Smooth muscle cell of the brain vasculature (primary cell): ENCODE measurements around the gene ZBTB12.
"Not testable (repeated sequence)": the region's sequence is repeated elsewhere in the genome, so short reads cannot be mapped to it uniquely, and the experiment has no call there.

ENCODE experiments used
- DNase-seq: peaks from one replicate; pipeline ENCODE4 v3.0.0-alpha.2; 2012; ENCODE audit warnings: low read depth, low spot score

ZBTB12 gene, protein sequence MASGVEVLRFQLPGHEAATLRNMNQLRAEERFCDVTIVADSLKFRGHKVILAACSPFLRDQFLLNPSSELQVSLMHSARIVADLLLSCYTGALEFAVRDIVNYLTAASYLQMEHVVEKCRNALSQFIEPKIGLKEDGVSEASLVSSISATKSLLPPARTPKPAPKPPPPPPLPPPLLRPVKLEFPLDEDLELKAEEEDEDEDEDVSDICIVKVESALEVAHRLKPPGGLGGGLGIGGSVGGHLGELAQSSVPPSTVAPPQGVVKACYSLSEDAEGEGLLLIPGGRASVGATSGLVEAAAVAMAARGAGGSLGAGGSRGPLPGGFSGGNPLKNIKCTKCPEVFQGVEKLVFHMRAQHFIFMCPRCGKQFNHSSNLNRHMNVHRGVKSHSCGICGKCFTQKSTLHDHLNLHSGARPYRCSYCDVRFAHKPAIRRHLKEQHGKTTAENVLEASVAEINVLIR

GRCh38 chr6:31901953-31902643 lies at the start of gene ZBTB12:
Gene ZBTB12, minus strand, starts transcription at chr6:31902086. Its CDS starts 781 bp downstream, at chr6:31901305.
- DNase-seq = peak; percentile 91

DNA sequence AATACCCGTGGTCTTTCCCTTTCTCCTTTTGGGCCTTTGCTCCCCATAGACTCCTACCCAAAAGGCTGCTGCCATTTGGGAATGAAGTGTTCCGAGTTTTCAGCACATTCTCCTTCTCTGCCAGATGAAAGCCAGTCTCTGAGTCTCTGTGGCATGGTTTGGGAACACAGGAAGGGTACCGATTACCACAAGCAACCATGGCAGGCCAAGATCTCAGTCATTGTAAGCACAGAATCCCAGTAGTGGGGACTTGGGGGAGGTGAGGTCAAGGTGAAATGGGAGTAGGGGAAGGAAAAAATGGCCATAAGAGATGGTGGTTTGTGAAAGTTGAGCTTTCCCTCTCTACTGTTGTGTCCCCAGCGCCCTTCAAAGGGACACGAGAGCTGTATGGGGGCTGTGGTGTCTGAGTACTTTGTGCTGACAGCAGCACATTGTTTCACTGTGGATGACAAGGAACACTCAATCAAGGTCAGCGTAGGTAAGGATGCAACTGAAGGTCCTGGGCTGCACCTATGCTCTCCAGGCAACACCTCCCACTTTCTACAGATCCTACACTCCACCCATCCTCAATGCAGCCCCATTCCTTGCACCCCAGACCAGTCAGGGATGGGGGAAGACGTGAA lies 48.2 kb upstream of the ZBTB12 start:
- DNase-seq = no peak

DNA sequence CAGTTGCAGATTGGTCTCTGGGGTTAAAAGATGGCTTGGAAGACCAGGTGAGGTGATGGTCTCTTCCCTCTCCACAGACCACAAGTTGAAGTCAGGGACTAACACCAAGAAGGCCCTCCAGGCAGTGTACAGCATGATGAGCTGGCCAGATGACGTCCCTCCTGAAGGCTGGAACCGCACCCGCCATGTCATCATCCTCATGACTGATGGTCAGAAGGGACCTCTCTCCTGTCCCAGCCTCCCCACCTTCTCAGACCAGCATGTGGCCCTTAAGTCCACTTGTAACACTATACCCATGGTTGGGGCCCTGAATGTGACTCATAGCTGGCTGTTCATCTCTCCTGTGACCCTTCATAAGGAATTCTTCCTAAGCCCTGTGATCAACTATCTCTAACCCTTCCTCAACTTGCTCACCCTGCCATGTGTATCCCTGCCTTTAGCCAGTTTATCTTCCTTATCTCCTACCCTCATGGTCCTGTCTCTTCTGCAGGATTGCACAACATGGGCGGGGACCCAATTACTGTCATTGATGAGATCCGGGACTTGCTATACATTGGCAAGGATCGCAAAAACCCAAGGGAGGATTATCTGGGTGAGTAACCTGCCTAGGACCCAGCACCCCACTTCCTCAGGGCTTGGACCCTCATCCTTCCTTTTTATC lies 47.0 kb upstream of the ZBTB12 start:
- DNase-seq = no peak

DNA sequence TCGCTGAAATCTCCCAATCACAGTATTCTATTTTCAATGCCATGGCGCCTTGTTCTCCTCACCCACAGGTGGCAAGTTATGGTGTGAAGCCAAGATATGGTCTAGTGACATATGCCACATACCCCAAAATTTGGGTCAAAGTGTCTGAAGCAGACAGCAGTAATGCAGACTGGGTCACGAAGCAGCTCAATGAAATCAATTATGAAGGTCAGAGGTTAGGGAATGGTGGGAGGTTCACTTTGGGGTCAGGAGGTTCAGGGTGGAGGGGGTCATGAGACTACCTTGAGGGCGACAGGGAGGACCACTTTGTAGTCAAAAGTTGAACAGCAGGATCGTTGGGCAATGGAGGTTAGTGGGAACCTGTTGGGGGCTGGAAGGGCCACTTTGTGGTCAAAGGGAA lies 46.4 kb upstream of the ZBTB12 start:
- DNase-seq = no peak

DNA sequence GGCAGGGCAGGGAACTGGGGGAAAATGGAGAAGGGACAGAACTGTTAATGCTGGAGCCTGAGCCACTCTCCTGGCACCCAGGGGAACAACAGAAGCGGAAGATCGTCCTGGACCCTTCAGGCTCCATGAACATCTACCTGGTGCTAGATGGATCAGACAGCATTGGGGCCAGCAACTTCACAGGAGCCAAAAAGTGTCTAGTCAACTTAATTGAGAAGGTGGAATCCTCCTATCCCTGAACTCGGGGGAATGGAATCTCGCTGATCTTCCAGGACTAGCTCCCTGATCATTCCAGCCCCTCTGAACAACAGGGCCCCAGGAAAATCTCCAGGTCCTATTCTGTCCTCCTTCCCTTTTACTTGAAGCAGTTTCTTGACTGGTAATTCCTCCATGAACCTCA lies 46.0 kb upstream of the ZBTB12 start:
- DNase-seq = no peak

- no peak for DNase-seq
These were observed 45.3 kb upstream of the ZBTB12 start for GRCh38 chr6:31947070-31947675.

GRCh38 chr6:31946370-31946885 lies 44.5 kb upstream of the ZBTB12 start:
- no peak for DNase-seq

GRCh38 chr6:31945507-31946369 lies 43.9 kb upstream of the ZBTB12 start, which contains the start of gene CFB:
Gene CFB, plus strand, starts transcription at chr6:31946095. Its CDS starts 127 bp downstream, at chr6:31946222.
- DNase-seq = peak; percentile 26

DNA sequence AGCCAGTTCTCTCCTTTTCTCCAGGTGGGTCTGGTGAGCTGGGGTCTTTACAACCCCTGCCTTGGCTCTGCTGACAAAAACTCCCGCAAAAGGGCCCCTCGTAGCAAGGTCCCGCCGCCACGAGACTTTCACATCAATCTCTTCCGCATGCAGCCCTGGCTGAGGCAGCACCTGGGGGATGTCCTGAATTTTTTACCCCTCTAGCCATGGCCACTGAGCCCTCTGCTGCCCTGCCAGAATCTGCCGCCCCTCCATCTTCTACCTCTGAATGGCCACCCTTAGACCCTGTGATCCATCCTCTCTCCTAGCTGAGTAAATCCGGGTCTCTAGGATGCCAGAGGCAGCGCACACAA lies 43.2 kb upstream of the ZBTB12 start:
- DNase-seq = no peak

DNA sequence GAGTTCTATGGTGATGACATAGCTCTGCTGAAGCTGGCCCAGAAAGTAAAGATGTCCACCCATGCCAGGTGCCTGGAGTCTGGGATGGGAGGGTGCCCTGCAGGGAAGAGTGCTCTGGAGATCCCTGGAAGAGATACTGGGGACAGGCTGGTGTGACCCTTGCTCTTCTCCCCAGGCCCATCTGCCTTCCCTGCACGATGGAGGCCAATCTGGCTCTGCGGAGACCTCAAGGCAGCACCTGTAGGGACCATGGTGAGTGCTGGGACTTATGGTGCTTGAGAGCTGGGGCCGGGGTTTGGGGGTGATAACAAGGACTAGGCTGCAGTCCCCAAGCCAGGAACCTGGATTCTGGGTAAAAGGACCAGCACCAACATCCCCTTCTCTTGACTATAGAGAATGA lies 41.9 kb upstream of the ZBTB12 start:
- no peak for DNase-seq

DNA sequence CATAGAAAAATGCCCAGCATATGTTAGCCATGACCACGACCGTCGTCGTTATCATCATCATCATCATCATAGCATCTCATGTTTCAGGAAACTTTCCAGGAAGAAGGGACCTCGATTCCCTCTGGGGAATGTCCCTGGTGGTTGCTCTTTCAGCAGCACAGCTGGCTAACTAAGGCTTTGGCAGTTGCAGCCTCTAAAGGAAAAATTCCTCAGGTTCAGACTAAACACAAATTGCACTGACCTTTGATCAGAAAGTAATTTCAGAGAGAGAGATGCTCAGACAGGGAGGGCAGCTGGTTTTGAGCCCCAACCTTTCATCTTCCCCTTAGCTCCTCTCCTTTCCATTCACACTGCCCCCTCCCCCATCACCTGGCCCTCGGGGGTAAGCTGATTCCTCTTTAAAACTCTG lies 38.4 kb upstream of the ZBTB12 start:
- DNase-seq = no peak

GRCh38 chr6:31935823-31936222 lies 33.9 kb upstream of the ZBTB12 start:
- DNase-seq = no peak

DNA sequence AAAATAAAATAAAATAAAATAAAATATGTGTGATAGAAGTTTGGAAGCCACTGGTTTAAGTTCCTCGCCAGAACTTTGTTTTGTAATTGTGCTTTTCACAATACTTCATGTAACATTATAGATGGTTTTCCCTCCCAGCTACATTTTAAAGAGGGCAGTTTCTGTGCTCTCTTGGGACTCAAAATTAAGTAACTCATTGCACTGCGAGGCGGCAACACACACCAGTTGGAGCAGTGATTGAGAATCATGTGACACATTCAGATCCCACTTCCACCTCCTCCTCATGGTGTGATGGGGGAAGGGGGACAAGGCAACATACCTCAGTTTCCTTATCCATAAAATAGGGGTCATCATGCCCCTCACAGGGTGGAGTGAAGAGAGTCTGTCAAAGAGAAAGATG lies 33.1 kb upstream of the ZBTB12 start:
- no peak for DNase-seq

DNA sequence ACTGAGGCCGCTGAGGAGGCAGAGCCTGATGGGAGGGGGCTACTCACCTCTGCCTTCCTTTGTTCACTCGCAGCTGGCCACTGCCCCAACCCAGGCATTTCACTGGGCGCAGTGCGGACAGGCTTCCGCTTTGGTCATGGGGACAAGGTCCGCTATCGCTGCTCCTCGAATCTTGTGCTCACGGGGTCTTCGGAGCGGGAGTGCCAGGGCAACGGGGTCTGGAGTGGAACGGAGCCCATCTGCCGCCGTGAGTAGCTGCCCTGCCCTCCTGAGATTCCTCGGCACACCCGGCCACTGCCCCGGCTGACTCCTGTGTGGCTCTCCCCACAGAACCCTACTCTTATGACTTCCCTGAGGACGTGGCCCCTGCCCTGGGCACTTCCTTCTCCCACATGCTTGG lies 31.7 kb upstream of the ZBTB12 start:
- no peak for DNase-seq

DNA sequence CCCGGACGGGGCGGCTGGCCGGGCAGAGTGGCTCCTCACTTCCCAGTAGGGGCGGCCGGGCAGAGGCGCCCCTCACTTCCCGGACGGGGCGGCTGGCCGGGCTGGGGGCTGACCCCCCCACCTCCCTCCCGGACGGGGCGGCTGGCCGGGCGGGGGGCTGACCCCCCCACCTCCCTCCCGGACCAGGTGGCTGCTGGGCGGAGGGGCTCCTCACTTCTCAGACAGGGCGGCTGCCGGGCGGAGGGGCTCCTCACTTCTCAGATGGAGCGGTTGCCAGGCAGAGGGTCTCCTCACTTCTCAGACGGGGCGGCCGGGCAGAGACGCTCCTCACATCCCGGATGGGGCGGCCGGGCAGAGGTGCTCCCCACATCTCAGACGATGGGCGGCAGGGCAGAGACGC lies 30.3 kb upstream of the ZBTB12 start:
- DNase-seq = not testable (repeated sequence)

GRCh38 chr6:31930962-31931361 lies 29.1 kb upstream of the ZBTB12 start:
- DNase-seq = no peak

DNA sequence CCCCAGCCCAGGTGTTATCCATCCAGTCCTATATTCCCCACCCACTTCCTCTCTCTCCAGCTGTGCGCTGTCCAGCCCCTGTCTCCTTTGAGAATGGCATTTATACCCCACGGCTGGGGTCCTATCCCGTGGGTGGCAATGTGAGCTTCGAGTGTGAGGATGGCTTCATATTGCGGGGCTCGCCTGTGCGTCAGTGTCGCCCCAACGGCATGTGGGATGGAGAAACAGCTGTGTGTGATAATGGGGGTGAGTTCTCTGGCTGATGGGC lies 26.7 kb upstream of the ZBTB12 start:
- DNase-seq = no peak

DNA sequence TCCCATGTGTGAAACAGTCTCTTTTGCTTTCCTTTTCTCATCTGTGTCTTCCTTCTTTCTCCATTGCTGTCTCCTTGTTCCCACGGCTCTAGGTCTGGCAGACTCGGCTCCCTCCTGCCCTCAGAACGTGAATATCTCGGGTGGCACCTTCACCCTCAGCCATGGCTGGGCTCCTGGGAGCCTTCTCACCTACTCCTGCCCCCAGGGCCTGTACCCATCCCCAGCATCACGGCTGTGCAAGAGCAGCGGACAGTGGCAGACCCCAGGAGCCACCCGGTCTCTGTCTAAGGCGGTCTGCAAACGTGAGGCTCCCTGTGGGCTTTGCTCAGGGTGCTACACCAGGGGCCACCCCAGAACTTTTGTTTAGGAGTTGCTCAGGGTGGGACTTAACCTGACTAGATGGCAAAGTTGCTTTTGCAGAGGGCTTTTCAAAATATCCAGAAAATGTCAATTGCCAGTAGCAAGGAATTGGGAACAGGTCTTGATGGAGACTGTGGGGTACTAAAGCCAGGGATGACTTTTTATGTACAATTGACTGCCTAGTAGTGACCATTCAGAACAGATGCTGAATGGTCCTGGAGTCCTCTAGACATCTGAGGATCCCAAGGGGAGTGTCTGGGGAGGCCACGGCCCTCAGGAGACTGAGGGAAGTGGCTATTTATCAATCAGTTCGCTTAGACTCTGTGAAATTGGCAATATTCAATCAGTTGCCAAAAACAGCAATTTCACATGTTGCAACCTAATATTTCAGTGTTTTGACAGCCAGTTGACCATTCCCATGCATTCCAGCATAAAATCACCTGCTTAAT lies 26.2 kb upstream of the ZBTB12 start:
- DNase-seq = no peak

DNA sequence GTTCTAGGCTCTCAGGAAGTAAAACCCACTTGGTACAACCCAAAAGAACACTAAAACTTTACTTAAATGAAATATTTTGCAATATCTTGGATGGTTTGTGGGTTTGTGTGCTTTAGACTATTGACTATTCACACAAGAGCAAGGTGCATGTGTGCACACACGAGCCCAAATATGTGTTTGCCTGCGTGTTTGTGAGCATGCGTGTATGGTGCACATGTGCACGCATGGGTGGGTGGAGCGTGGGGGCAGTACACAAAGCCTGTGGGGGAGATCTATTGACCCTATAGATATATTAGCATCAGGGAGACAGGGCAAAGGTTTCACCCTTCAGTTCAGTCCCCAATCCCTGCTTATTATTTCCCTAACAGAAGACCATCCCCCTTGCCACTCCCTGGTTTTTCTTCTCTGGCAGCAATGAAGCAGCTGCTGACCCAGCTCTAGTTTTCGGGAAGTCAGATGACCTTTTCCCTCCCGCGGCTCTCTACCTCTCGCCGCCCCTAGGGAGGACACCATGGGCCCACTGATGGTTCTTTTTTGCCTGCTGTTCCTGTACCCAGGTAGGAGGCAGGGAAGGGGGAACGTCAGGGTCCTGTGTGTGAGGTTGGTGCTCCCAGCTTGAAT lies 25.5 kb upstream of the ZBTB12 start, which contains the start of gene C2:
C2 (plus strand) TSS at position 476 of the 621 bp plus-strand sequence; CDS start at position 512, 36 bp downstream.
- DNase-seq = no peak
